Measurements from ENCODE around the gene HS6ST1. TPM values are rescaled to one million over a fixed set of nuclear protein-coding genes. Genes with fewer than 3 reads are reported as not detected.

HS6ST1 gene
- total RNA-seq, 1 donor from 2014 or later: 33.1 TPM

DNA sequence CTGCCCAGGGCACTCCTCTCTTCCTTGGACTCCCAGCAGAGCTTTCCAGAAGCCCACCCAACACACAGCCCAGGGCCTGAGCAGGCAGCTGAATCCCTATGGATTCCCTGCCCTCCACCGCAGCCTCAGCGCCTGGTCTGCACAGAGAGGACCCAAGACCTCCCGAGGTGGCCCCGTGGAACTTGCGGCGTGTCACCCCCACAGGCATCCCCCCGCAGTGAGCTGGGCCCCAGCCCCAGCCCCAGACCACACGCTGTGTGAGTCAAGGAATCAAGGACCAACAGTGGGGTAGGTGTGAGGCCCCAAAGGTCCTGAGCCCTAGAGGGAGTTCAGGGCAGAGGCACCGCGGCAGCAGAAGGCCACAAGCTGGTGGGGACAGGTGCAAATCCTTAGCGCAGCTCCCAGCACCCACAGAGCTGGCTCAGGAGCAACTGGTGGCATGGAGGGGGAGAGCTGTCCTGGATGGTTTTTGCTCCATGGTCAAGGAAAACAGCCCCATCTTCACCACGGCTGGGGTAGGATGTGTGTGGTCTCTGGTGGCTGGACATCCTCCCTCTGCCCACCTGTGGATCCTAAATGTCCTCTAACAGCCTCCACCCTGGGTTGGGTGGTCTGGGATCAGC is 8.5 kb downstream of the HS6ST1 start:
- Mint-ChIP-seq H3K4me1 (ENCODE audit: low read depth) (peaks cover 55% of the 10 kb centered on the region), H3K4me3 (ENCODE audit: unreplicated experiment) (no peak overlapping the region), H3K27me3 (ENCODE audit: low read depth) (no peaks in the 10 kb centered on the region), H3K27ac (ENCODE audit: unreplicated experiment) (no peak overlapping the region), H3K36me3 (ENCODE audit: low read depth) (peaks cover 2% of the 10 kb centered on the region), H3K9me3 (ENCODE audit: low read depth) (no peaks in the 10 kb centered on the region)
- TF ChIP-seq, protein P1, sequence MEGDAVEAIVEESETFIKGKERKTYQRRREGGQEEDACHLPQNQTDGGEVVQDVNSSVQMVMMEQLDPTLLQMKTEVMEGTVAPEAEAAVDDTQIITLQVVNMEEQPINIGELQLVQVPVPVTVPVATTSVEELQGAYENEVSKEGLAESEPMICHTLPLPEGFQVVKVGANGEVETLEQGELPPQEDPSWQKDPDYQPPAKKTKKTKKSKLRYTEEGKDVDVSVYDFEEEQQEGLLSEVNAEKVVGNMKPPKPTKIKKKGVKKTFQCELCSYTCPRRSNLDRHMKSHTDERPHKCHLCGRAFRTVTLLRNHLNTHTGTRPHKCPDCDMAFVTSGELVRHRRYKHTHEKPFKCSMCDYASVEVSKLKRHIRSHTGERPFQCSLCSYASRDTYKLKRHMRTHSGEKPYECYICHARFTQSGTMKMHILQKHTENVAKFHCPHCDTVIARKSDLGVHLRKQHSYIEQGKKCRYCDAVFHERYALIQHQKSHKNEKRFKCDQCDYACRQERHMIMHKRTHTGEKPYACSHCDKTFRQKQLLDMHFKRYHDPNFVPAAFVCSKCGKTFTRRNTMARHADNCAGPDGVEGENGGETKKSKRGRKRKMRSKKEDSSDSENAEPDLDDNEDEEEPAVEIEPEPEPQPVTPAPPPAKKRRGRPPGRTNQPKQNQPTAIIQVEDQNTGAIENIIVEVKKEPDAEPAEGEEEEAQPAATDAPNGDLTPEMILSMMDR (IDR thresholded peaks at IDR 0.05): no peak
- DNase-seq (ENCODE audit: low spot score): peak; percentile 86

GRCh38 chr2:128309280-128310093 is 9.2 kb downstream of the HS6ST1 start:
- TF ChIP-seq, protein P1 (IDR thresholded peaks at IDR 0.05): no peak
- Mint-ChIP-seq H3K27ac (ENCODE audit: unreplicated experiment) (no peak overlapping the region), H3K4me1 (ENCODE audit: low read depth) (peaks cover 57% of the 10 kb centered on the region), H3K4me3 (ENCODE audit: unreplicated experiment) (no peak overlapping the region), H3K36me3 (ENCODE audit: low read depth) (peaks cover 2% of the 10 kb centered on the region), H3K9me3 (ENCODE audit: low read depth) (no peaks in the 10 kb centered on the region), H3K27me3 (ENCODE audit: low read depth) (no peaks in the 10 kb centered on the region)
- DNase-seq (ENCODE audit: low spot score): peak; percentile 81

DNA sequence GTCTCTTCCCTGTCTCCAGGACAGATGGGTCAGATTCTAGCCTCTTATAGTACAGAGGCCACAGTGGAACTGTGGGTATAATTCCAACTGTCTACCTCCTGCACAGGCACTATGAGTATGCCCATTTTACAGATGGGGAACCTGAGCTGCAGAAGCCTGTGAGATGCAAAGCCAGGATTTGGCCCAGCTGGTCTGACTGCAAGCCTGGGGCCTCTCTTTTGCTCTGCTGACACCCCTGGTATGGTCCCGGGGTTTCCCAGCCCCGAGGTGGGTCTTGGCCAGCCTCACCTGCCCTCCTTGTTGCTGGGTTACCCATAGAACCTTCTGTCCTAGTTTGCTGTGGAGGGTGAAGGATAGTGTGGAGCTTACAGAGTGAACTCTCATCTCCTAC is 9.8 kb downstream of the HS6ST1 start:
- H3K27ac Mint-ChIP-seq (ENCODE audit: unreplicated experiment): no peak overlapping the region
- H3K27me3 Mint-ChIP-seq (ENCODE audit: low read depth): no peaks in the 10 kb centered on the region
- peaks cover 55% of the 10 kb centered on the region for H3K4me1 Mint-ChIP-seq (ENCODE audit: low read depth)
- H3K9me3 Mint-ChIP-seq (ENCODE audit: low read depth): no peaks in the 10 kb centered on the region
- TF ChIP-seq, protein P1 (IDR thresholded peaks at IDR 0.05): no peak
- H3K4me3 Mint-ChIP-seq (ENCODE audit: unreplicated experiment): no peak overlapping the region
- DNase-seq (ENCODE audit: low spot score): peak; percentile 70
- peaks cover 2% of the 10 kb centered on the region for H3K36me3 Mint-ChIP-seq (ENCODE audit: low read depth)

DNA sequence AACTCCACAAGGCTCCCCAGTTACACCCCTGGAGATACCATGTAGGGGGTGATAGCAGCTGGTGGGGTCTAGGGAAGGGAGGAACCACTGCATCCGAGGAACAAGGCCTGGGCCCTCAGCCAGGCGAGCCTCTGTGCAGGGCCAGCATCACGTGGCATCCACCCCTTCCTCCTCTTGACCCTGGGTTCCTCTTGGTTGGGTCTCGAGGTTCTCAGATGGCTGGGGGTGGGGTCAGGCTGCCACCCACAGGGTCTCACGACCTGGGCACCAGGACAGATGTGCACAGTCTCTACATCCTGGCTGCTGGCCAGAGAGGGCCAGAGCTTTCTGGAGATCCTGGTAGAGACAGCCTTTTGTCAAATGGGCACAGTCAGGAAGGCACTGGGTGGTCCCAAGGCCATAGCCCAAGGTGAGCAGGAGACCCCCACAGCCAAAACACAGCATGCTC is 10.4 kb downstream of the HS6ST1 start:
- Mint-ChIP-seq H3K27me3 (ENCODE audit: low read depth) (no peaks in the 10 kb centered on the region), H3K4me3 (ENCODE audit: unreplicated experiment) (no peak overlapping the region), H3K36me3 (ENCODE audit: low read depth) (peaks cover 2% of the 10 kb centered on the region), H3K9me3 (ENCODE audit: low read depth) (no peaks in the 10 kb centered on the region), H3K27ac (ENCODE audit: unreplicated experiment) (no peak overlapping the region), H3K4me1 (ENCODE audit: low read depth) (peaks cover 52% of the 10 kb centered on the region)
- TF ChIP-seq, protein P1 (IDR thresholded peaks at IDR 0.05): no peak
- peak; percentile 49 for DNase-seq (ENCODE audit: low spot score)

GRCh38 chr2:128307595-128307994 is 11.1 kb downstream of the HS6ST1 start:
- Mint-ChIP-seq H3K27me3 (ENCODE audit: low read depth) (no peaks in the 10 kb centered on the region), H3K9me3 (ENCODE audit: low read depth) (no peaks in the 10 kb centered on the region), H3K36me3 (ENCODE audit: low read depth) (peaks cover 2% of the 10 kb centered on the region), H3K4me1 (ENCODE audit: low read depth) (peaks cover 54% of the 10 kb centered on the region), H3K27ac (ENCODE audit: unreplicated experiment) (peak overlapping the region; percentile 27), H3K4me3 (ENCODE audit: unreplicated experiment) (no peak overlapping the region)
- TF ChIP-seq, protein P1 (IDR thresholded peaks at IDR 0.05): no peak
- DNase-seq (ENCODE audit: low spot score): peak; percentile 60
